ENCODE measurements around the gene PPIA.

Gene PPIA

DNA sequence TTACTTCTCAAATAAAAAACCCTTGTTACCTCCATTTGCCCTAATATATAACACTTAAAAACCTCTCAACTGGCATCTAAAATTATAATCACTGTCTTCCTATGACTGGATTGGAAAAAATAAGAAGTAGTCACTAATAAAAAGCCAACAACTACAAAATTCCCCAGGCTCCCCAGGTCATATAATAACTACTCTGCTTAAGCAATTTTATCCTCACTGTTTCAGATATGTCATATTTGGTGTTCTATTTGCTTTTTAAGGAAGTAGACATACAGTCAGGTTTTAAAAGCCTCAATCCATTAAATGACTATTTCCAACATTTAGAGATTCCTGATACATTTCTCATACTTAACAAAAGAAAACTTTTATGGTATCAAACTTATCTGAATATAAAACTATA, 49.0 kb downstream of the PPIA start:
- TF ChIP-seq, protein P1, sequence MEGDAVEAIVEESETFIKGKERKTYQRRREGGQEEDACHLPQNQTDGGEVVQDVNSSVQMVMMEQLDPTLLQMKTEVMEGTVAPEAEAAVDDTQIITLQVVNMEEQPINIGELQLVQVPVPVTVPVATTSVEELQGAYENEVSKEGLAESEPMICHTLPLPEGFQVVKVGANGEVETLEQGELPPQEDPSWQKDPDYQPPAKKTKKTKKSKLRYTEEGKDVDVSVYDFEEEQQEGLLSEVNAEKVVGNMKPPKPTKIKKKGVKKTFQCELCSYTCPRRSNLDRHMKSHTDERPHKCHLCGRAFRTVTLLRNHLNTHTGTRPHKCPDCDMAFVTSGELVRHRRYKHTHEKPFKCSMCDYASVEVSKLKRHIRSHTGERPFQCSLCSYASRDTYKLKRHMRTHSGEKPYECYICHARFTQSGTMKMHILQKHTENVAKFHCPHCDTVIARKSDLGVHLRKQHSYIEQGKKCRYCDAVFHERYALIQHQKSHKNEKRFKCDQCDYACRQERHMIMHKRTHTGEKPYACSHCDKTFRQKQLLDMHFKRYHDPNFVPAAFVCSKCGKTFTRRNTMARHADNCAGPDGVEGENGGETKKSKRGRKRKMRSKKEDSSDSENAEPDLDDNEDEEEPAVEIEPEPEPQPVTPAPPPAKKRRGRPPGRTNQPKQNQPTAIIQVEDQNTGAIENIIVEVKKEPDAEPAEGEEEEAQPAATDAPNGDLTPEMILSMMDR (IDR thresholded peaks at IDR 0.05) = no peak

DNA sequence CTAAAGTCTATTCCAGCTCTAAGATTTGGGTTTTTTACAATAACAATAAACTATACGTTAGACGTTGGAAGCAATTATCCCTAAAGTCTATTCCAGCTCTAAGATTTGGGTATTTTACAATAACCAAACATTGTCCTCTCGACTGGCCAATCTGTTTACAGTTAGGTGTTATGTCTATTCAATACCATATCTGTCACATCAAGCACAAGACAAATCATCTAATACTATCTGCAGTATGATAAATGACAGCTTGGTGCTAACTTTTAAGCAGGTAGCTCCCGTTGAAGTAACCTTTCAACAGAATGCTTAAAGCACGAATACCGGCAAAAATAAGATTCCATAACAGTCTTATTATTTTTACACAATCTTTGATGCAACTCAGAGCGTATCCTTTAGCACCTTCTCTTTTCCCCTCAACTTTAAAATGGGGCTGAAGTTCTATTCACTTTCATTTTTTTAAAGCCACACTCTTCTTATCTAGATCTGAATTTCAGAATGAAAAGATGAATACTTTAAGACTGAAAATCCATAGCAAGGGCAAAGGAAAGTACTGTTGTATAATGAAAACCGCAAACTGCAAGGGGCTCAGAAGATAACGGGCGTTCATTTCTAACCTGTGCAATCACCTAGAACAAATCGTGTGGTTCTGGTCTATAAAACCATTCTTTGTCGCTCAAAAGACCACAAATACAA, 50.5 kb downstream of the PPIA start:
- TF ChIP-seq, protein P1 (IDR thresholded peaks at IDR 0.05) = no peak

DNA sequence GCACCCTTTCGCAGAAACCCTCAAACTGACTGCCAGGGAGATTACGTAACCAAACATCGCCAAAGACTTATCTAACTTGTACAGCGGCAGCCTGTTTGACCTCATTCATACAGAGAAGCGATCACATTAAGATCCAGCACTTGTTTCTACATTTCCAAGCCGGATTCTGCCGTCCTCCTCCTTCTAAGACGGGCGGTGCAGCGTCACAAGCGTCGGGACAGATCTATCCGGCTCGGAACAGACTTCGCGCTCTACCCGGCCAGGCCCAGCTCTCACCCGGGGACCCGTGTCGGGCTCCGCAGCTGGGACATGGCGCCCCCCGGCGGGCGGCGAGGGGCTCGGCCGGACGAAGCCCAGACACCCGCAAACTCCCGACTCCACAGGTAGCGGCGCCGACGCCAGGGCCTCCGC, 51.0 kb downstream of the PPIA start:
- TF ChIP-seq, protein P1 (IDR thresholded peaks at IDR 0.05) = peak; percentile 85

DNA sequence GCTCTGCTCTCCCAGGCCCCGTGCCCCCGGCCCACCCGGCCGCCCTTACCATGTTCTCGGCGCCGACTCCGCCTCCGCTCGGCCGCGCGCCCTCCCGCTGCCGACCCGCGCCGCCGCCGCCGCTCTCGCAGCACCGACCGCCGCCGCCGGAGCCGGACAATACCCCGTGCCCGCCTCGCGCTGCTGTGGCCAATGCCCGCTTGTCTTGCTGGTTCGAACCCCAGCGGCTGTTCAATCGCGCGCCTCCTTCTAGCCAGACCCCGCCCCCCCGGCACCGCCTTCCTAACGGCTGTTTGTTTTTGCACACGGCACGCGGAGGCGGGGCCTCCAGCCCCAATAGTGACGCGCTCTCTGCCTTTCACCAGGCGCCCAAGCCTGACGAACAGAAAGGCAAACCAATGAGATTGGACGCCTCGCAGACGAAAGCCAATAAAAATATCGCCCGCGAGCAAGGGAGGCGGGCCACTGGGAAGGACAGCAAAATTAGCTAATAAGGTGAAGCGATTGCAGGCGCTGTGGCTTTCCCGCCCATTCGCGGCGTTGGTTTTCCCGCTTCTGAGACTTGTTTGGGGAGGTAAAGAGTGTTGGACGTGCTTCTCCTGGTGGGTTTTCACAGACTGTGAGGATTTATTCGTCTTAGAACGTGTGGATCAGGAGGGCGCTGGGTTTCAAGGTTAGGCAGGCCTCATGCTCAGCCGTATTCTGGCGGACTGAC, 51.6 kb downstream of the PPIA start, which contains the start of gene H2AZ2:
Gene H2AZ2 (minus strand): TSS at position 168 of the 715 bp plus-strand sequence. CDS start 116 bp downstream, at position 52.
- TF ChIP-seq, protein P1 (IDR thresholded peaks at IDR 0.05) = no peak; the same call in none of the 2 replicates

DNA sequence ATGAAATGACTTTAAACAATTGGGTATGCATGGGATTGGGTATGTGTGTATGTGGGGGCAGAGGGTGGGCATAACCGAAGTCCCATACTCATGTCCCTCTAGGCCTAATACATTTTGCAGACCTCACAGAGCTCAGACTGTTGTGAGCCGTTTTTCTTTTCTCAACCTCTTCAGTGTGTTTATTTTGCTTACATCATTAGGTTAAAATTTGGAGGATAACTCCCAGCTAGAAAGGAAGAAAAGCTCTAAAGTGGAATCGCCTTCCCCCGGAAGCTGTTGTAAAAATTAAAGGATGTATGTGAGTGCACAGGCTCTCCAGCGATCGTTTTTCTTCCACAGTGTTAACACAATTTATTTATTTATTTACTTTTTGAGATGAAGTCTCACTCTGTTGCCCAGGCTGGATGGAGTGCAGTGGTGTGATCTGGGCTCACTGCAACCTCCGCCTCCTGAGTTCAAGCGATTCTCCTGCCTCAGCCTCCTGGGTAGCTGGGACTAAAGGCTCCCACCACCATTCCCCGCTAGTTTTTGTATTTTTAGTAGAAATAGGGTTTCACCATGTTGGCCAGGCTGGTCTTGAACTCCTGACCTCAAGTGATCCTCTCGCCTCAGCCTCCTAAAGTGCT, 52.9 kb downstream of the PPIA start:
- TF ChIP-seq, protein P1 (IDR thresholded peaks at IDR 0.05) = no peak

DNA sequence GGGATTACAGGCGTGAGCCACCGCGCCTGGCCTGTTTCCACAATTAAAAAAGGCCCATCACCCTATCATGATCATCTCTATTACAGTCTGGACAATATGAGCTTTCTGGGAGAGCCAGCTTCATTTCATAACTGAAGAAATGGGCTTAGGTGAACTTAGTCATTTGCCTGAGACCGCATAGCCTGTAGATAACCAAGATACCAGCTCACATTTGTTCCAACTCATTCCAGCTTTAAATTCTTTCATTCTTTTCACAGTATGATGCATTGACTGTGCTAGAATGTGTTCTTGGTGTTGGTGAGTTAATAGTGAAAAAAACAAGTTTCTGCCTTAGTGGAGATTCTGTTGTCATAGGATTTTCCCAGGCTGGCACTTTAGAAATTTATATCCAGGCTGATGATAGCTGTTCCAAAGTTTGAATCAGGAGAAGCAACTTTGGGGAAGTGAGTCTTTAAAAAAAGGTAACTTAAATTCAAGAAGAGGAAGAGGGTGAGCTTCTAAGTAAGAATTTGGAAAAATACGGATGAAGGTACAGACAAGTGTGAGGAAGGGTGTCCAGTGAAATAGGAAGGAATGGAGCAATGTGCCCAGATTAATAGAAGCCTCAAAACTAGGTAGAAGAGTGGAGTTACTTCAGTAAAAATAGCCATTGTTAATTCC, 53.5 kb downstream of the PPIA start:
- TF ChIP-seq, protein P1 (IDR thresholded peaks at IDR 0.05) = no peak

DNA sequence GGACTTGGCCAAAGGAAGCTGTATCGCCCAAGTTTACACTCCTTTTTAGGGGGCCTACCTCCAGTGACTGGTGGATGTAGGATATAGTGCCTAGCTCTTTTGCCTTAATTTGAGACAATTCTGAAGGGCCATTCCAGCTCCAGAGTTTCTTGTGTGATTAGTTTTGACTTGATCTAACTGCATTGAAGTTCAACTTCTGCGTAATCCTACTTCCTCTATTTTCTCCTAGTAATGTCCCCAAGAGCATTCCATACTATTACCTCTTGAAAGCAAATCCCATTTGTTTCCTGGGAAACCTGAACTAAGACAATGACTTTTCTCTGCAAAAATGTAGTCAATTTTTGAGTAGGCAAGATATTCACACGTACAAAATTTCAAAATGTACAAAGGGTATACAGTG, 56.1 kb downstream of the PPIA start:
- TF ChIP-seq, protein P1 (IDR thresholded peaks at IDR 0.05) = no peak

Data from LNCAP (cell line).